Activated CD4-positive, alpha-beta memory T cell treated with anti-CD3 and anti-CD28 coated beads, Interleukin-2, amount 10 ng/mL, durations not matched to agents 7 days and 5 days (primary cell): ENCODE data around the gene ME1. TPM values are rescaled to one million over a fixed set of nuclear protein-coding genes. Genes with fewer than 3 reads are reported as not detected.

ENCODE experiments used
- CTCF ChIA-PET: fragments of 350-600 bp; sonication (Branson Sonifier 250); formaldehyde crosslinking; loops from one replicate; lab custom pipeline; 2021; ENCODE audit warnings: antibody characterized with exemption, inconsistent platforms; lab: Charles Lee
- POLR2A ChIA-PET: fragments of 350-600 bp; sonication (Branson Sonifier 250); formaldehyde crosslinking; loops from one replicate; lab custom pipeline; 2021; ENCODE audit warnings: antibody characterized with exemption; lab: Charles Lee
- DNase-seq: peaks from one replicate; pipeline ENCODE4 v3.0.0-alpha.2; 2020
- H3K27ac Mint-ChIP-seq: one replicate; pipeline ENCODE4 v1.8.0; 2021; ENCODE audit warnings: mild to moderate bottlenecking, mixed read lengths
- H3K27me3 Mint-ChIP-seq: one replicate; pipeline ENCODE4 v1.8.0; 2021; ENCODE audit warnings: mixed read lengths
- H3K36me3 Mint-ChIP-seq: one replicate; pipeline ENCODE4 v1.8.0; 2021; ENCODE audit warnings: low read depth, mixed read lengths
- H3K4me1 Mint-ChIP-seq: one replicate; pipeline ENCODE4 v1.8.0; 2021; ENCODE audit warnings: mixed read lengths
- H3K4me3 Mint-ChIP-seq: one replicate; pipeline ENCODE4 v1.8.0; 2021; ENCODE audit warnings: mild to moderate bottlenecking, mixed read lengths
- H3K9me3 Mint-ChIP-seq: one replicate; pipeline ENCODE4 v1.8.0; 2021; ENCODE audit warnings: mixed read lengths
- total RNA-seq, 2 experiments: library from RNA; stranded (reverse); gene quantifications; one replicate each; pipeline ENCODE4 v1.2.3, GENCODE V29; 2021

The ME1 gene
- total RNA-seq, result under 1 TPM; 0.10 to 0.13 TPM

GRCh38 chr6:83430611-83431544, at the start of gene ME1:
TSS of gene ME1 (minus strand) at chr6:83431051. CDS start at chr6:83430954, 97 bp downstream.
- DNase-seq, result peak; percentile 29
- Mint-ChIP-seq H3K27ac (no peak within 1 kb of the TSS), H3K4me1 (peaks cover 2% of the 10 kb centered on the region), H3K36me3 (no peaks in the 10 kb centered on the region), H3K4me3 (no peak within 1 kb of the TSS), H3K27me3 (peaks cover 15% of the 10 kb centered on the region), H3K9me3 (peaks cover 3% of the 10 kb centered on the region)
- POLR2A ChIA-PET, result no interaction called here
- CTCF ChIA-PET, result no interaction called here

- H3K9me3 Mint-ChIP-seq, result no peaks in the 10 kb centered on the region
- ChIA-PET POLR2A (no interaction called here), CTCF (no interaction called here)
- no peak overlapping the region for H3K4me3 Mint-ChIP-seq
- no peaks in the 10 kb centered on the region for H3K27me3 Mint-ChIP-seq
- H3K36me3 Mint-ChIP-seq, result no peaks in the 10 kb centered on the region
- H3K27ac Mint-ChIP-seq, result no peak overlapping the region
- no peak for DNase-seq
- H3K4me1 Mint-ChIP-seq, result no peaks in the 10 kb centered on the region
Observed at GRCh38 chr6:83480470-83480869, 49.6 kb upstream of the ME1 start.

GRCh38 chr6:83479389-83479788, 48.5 kb upstream of the ME1 start:
- DNase-seq, result no peak
- Mint-ChIP-seq H3K4me3 (no peak overlapping the region), H3K36me3 (no peaks in the 10 kb centered on the region), H3K27ac (no peak overlapping the region), H3K4me1 (no peaks in the 10 kb centered on the region), H3K9me3 (no peaks in the 10 kb centered on the region), H3K27me3 (no peaks in the 10 kb centered on the region)
- ChIA-PET POLR2A (no interaction called here), CTCF (no interaction called here)

GRCh38 chr6:83476971-83477370, 46.1 kb upstream of the ME1 start:
- Mint-ChIP-seq H3K27me3 (no peaks in the 10 kb centered on the region), H3K27ac (no peak overlapping the region), H3K4me3 (no peak overlapping the region), H3K4me1 (no peaks in the 10 kb centered on the region), H3K36me3 (no peaks in the 10 kb centered on the region), H3K9me3 (no peaks in the 10 kb centered on the region)
- POLR2A ChIA-PET, result no interaction called here
- no peak for DNase-seq
- CTCF ChIA-PET, result no interaction called here

GRCh38 chr6:83474309-83474708, 43.5 kb upstream of the ME1 start:
- Mint-ChIP-seq H3K9me3 (no peaks in the 10 kb centered on the region), H3K4me3 (no peak overlapping the region), H3K27ac (no peak overlapping the region), H3K36me3 (no peaks in the 10 kb centered on the region), H3K27me3 (no peaks in the 10 kb centered on the region), H3K4me1 (no peaks in the 10 kb centered on the region)
- ChIA-PET CTCF (no interaction called here), POLR2A (no interaction called here)
- no peak for DNase-seq

- ChIA-PET POLR2A (no interaction called here), CTCF (no interaction called here)
- DNase-seq, result no peak
Observed at GRCh38 chr6:83472767-83473166, 41.9 kb upstream of the ME1 start.

GRCh38 chr6:83470587-83470986, 39.7 kb upstream of the ME1 start:
- DNase-seq, result no peak
- H3K27me3 Mint-ChIP-seq, result no peaks in the 10 kb centered on the region
- H3K9me3 Mint-ChIP-seq, result no peaks in the 10 kb centered on the region
- H3K27ac Mint-ChIP-seq, result no peak overlapping the region
- ChIA-PET CTCF (no interaction called here), POLR2A (no interaction called here)
- no peak overlapping the region for H3K4me3 Mint-ChIP-seq
- no peaks in the 10 kb centered on the region for H3K4me1 Mint-ChIP-seq
- H3K36me3 Mint-ChIP-seq, result no peaks in the 10 kb centered on the region

More at GRCh38 chr6:83472767-83473166, 41.9 kb upstream of the ME1 start:
- Mint-ChIP-seq H3K9me3 (no peaks in the 10 kb centered on the region), H3K4me3 (no peak overlapping the region), H3K27me3 (no peaks in the 10 kb centered on the region), H3K36me3 (no peaks in the 10 kb centered on the region), H3K27ac (no peak overlapping the region), H3K4me1 (no peaks in the 10 kb centered on the region)

GRCh38 chr6:83470001-83470400, 39.1 kb upstream of the ME1 start:
- Mint-ChIP-seq H3K27ac (no peak overlapping the region), H3K36me3 (no peaks in the 10 kb centered on the region), H3K4me3 (no peak overlapping the region), H3K9me3 (no peaks in the 10 kb centered on the region), H3K4me1 (no peaks in the 10 kb centered on the region), H3K27me3 (no peaks in the 10 kb centered on the region)
- ChIA-PET POLR2A (no interaction called here), CTCF (no interaction called here)
- no peak for DNase-seq

- no peak for DNase-seq
- no peaks in the 10 kb centered on the region for H3K4me1 Mint-ChIP-seq
Observed at GRCh38 chr6:83467620-83468036, 36.8 kb upstream of the ME1 start.

GRCh38 chr6:83466328-83466727, 35.5 kb upstream of the ME1 start:
- H3K4me3 Mint-ChIP-seq, result no peak overlapping the region
- ChIA-PET CTCF (no interaction called here), POLR2A (no interaction called here)
- DNase-seq, result no peak
- no peaks in the 10 kb centered on the region for H3K36me3 Mint-ChIP-seq
- no peaks in the 10 kb centered on the region for H3K27me3 Mint-ChIP-seq
- H3K9me3 Mint-ChIP-seq, result no peaks in the 10 kb centered on the region
- H3K4me1 Mint-ChIP-seq, result no peaks in the 10 kb centered on the region
- H3K27ac Mint-ChIP-seq, result no peak overlapping the region

More at GRCh38 chr6:83467620-83468036, 36.8 kb upstream of the ME1 start:
- Mint-ChIP-seq H3K4me3 (no peak overlapping the region), H3K9me3 (no peaks in the 10 kb centered on the region), H3K36me3 (no peaks in the 10 kb centered on the region), H3K27me3 (no peaks in the 10 kb centered on the region), H3K27ac (no peak overlapping the region)
- ChIA-PET CTCF (no interaction called here), POLR2A (no interaction called here)

- Mint-ChIP-seq H3K4me3 (no peak overlapping the region), H3K36me3 (no peaks in the 10 kb centered on the region), H3K27ac (no peak overlapping the region), H3K4me1 (peaks cover 1% of the 10 kb centered on the region), H3K27me3 (no peaks in the 10 kb centered on the region), H3K9me3 (no peaks in the 10 kb centered on the region)
- ChIA-PET CTCF (interaction anchor here (1.0 kb wide), 1 partner anchor 21 kb away, joined by 3 read pairs; no protein-coding TSS in a partner anchor), POLR2A (no interaction called here)
- DNase-seq, result no peak
Observed at GRCh38 chr6:83464381-83465140, 33.7 kb upstream of the ME1 start.

GRCh38 chr6:83463886-83464285, 33.0 kb upstream of the ME1 start:
- Mint-ChIP-seq H3K27ac (no peak overlapping the region), H3K36me3 (no peaks in the 10 kb centered on the region), H3K4me1 (peaks cover 1% of the 10 kb centered on the region), H3K27me3 (no peaks in the 10 kb centered on the region), H3K4me3 (no peak overlapping the region), H3K9me3 (no peaks in the 10 kb centered on the region)
- ChIA-PET POLR2A (no interaction called here), CTCF (interaction anchor here (1.0 kb wide), 1 partner anchor 20 kb away, joined by 3 read pairs; no protein-coding TSS in a partner anchor)
- no peak for DNase-seq

- Mint-ChIP-seq H3K4me1 (peaks cover 1% of the 10 kb centered on the region), H3K27ac (no peak overlapping the region), H3K9me3 (no peaks in the 10 kb centered on the region), H3K4me3 (no peak overlapping the region), H3K27me3 (no peaks in the 10 kb centered on the region), H3K36me3 (no peaks in the 10 kb centered on the region)
- DNase-seq, result no peak
- ChIA-PET POLR2A (no interaction called here), CTCF (no interaction called here)
Observed at GRCh38 chr6:83462524-83462923, 31.7 kb upstream of the ME1 start.
